Uterus (tissue), 4 donors: ENCODE measurements around the gene WFS1. TPM values are rescaled to one million over a fixed set of nuclear protein-coding genes. Genes with fewer than 3 reads are reported as not detected.

Experiments used
- DNase-seq, 2 donors: peaks; one replicate each; pipeline ENCODE4 v3.0.0-alpha.2; 2019 to 2020
- H3K27ac ChIP-seq, 2 donors: fragments of 200-600 bp; sonication (generic); 1 replicate in 1 of 2; 2 replicates in 1 of 2; pipeline ENCODE4 v1.5.1; 2016 to 2018
- H3K27me3 ChIP-seq, 2 donors: fragments of 200-600 bp; sonication (generic); one replicate each; pipeline ENCODE4 v1.5.1; 2018 to 2019; ENCODE audit warnings: control low read depth in 1 of 2
- H3K36me3 ChIP-seq, 2 donors: fragments of 200-600 bp; sonication (generic); one replicate each; pipeline ENCODE4 v1.5.1; 2019; ENCODE audit warnings: control low read depth in 1 of 2
- H3K4me1 ChIP-seq, 2 donors: fragments of 200-600 bp; sonication (generic); one replicate each; pipeline ENCODE4 v1.5.1; 2018 to 2019; ENCODE audit warnings: control low read depth in 1 of 2
- H3K4me3 ChIP-seq, 2 donors: fragments of 200-600 bp; sonication (generic); 1 replicate in 1 of 2; 2 replicates in 1 of 2; pipeline ENCODE4 v1.5.1; 2018 to 2019; ENCODE audit warnings: mild to moderate bottlenecking in 1 of 2
- H3K9me3 ChIP-seq, 2 donors: fragments of 200-600 bp; sonication (generic); one replicate each; pipeline ENCODE4 v1.5.1; 2019; ENCODE audit warnings: control low read depth in 1 of 2
- CTCF ChIP-seq, 4 experiments: fragments of 200-600 bp in 2 of 4; fragments of 450-650 bp in 2 of 4; sonication (generic) in 2 of 4; IDR thresholded peaks; one replicate each; pipeline ENCODE4 v1.5.1; 2016 to 2019; ENCODE audit warnings: antibody characterized with exemption in 4 of 4, mild to moderate bottlenecking in 2 of 4, moderate library complexity in 1 of 4
- POLR2A ChIP-seq, 2 donors: fragments of 450-650 bp; IDR thresholded peaks; one replicate each; pipeline ENCODE4 v1.6.1; 2016; ENCODE audit warnings: antibody characterized with exemption in 2 of 2, mild to moderate bottlenecking in 1 of 2, moderate library complexity in 1 of 2
- intact Hi-C: fragments of 100-400 bp; cut with DNase I; formaldehyde crosslinking; loops from one replicate; pipeline ENCODE4 v1.15.1; 2023; ENCODE audit warnings: low total_unique reads
- total RNA-seq, 4 donors: library from RNA; depleted of rRNA in 3 of 4; stranded (reverse); fragments of >200 nt in 3 of 4; gene quantifications; one replicate each; pipeline versions ENCODE4 v1.1.0 to v1.2.4, GENCODE V29; 2014 to 2023
- donor health status: DM: yes; HTN: yes; CAD: no.

WFS1 gene
- total RNA-seq, 4 donors from 2014 or later: 27.5 to 118 (median 51.9) TPM

GRCh38 chr4:6332042-6332668 lies 62.5 kb downstream of the WFS1 start:
- Histone ChIP-seq H3K27ac (no peak overlapping the region), H3K4me1 (no peaks in the 10 kb centered on the region), H3K9me3 (no peaks in the 10 kb centered on the region), H3K27me3 (no peaks in the 10 kb centered on the region), H3K36me3 (no peaks in the 10 kb centered on the region), H3K4me3 (no peak overlapping the region)
- TF ChIP-seq CTCF (IDR thresholded peaks at IDR 0.05) (peak; percentile 50 to 58 (median 53)), POLR2A (IDR thresholded peaks at IDR 0.05) (no peak)
- DNase-seq: no peak
- intact Hi-C loops: loop anchor here (10.0 kb wide), 1 partner anchor 213 kb away; no protein-coding TSS in a partner anchor

GRCh38 chr4:6332669-6333050 lies 63.0 kb downstream of the WFS1 start:
- no peaks in the 10 kb centered on the region for H3K36me3 ChIP-seq
- no peak for DNase-seq
- H3K27me3 ChIP-seq: no peaks in the 10 kb centered on the region
- no peak overlapping the region for H3K27ac ChIP-seq
- no peaks in the 10 kb centered on the region for H3K9me3 ChIP-seq
- no peaks in the 10 kb centered on the region for H3K4me1 ChIP-seq
- H3K4me3 ChIP-seq: no peak overlapping the region
- TF ChIP-seq POLR2A (IDR thresholded peaks at IDR 0.05) (no peak), CTCF (IDR thresholded peaks at IDR 0.05) (no peak)
- intact Hi-C loops: loop anchor here (10.0 kb wide), 1 partner anchor 212 kb away; no protein-coding TSS in a partner anchor

GRCh38 chr4:6333301-6334202 lies 63.9 kb downstream of the WFS1 start:
- intact Hi-C loops: loop anchor here (10.0 kb wide), 1 partner anchor 211 kb away; no protein-coding TSS in a partner anchor
- Histone ChIP-seq H3K36me3 (no peaks in the 10 kb centered on the region), H3K9me3 (no peaks in the 10 kb centered on the region), H3K27ac (no peak overlapping the region), H3K4me3 (no peak overlapping the region), H3K27me3 (no peaks in the 10 kb centered on the region), H3K4me1 (no peaks in the 10 kb centered on the region)
- TF ChIP-seq CTCF (IDR thresholded peaks at IDR 0.05) (peak in 1 of 4 experiments; percentile 29), POLR2A (IDR thresholded peaks at IDR 0.05) (no peak)
- no peak for DNase-seq

- intact Hi-C loops: loop anchor here (10.0 kb wide), 1 partner anchor 210 kb away; no protein-coding TSS in a partner anchor
- H3K27me3 ChIP-seq: no peaks in the 10 kb centered on the region
Measured at GRCh38 chr4:6334203-6334887, 64.7 kb downstream of the WFS1 start.

More at GRCh38 chr4:6334203-6334887, 64.7 kb downstream of the WFS1 start:
- H3K4me3 ChIP-seq: no peak overlapping the region
- DNase-seq: no peak
- no peaks in the 10 kb centered on the region for H3K9me3 ChIP-seq
- TF ChIP-seq CTCF (IDR thresholded peaks at IDR 0.05): no peak
- TF ChIP-seq POLR2A (IDR thresholded peaks at IDR 0.05): no peak
- no peaks in the 10 kb centered on the region for H3K36me3 ChIP-seq
- no peak overlapping the region for H3K27ac ChIP-seq
- no peaks in the 10 kb centered on the region for H3K4me1 ChIP-seq
